Endodermal cell (in vitro differentiated cells): ENCODE measurements around the gene ZSCAN10. TPM values are rescaled to one million over a fixed set of nuclear protein-coding genes. Genes with fewer than 3 reads are reported as not detected.

Experiments
- DNase-seq: peaks from one replicate; pipeline ENCODE4 v3.0.0-alpha.2; 2017
- H3K27ac ChIP-seq: 2 replicates; pipeline ENCODE4 v1.5.1; 2013; ENCODE audit warnings: mild to moderate bottlenecking, low read depth, low read length, moderate library complexity
- H3K27me3 ChIP-seq: 2 replicates; pipeline ENCODE4 v1.6.1; 2013; ENCODE audit warnings: mild to moderate bottlenecking, low read length, moderate library complexity; ENCODE audit not compliant: insufficient read depth, control insufficient read depth, poor library complexity, severe bottlenecking
- H3K36me3 ChIP-seq: 2 replicates; pipeline ENCODE4 v1.7.0; 2013; ENCODE audit warnings: mild to moderate bottlenecking, low read length, moderate library complexity; ENCODE audit not compliant: control insufficient read depth, insufficient read depth
- H3K4me1 ChIP-seq: one replicate; pipeline ENCODE4 v1.7.0; 2013; ENCODE audit warnings: low read length; ENCODE audit not compliant: control insufficient read depth, insufficient read depth
- H3K4me3 ChIP-seq: 2 replicates; pipeline ENCODE4 v1.5.1; 2013; ENCODE audit warnings: mild to moderate bottlenecking, low read length, moderate library complexity
- H3K9ac ChIP-seq: 2 replicates; pipeline ENCODE4 v1.6.1; 2013; ENCODE audit warnings: mild to moderate bottlenecking, low read length, moderate library complexity; ENCODE audit not compliant: poor library complexity, severe bottlenecking; ENCODE audit errors: extremely low read depth
- H3K9me3 ChIP-seq: 2 replicates; pipeline ENCODE4 v1.6.1; 2013; ENCODE audit warnings: mild to moderate bottlenecking, low read length, moderate library complexity; ENCODE audit not compliant: control insufficient read depth
- H3K27ac Mint-ChIP-seq: 2 replicates; pipeline ENCODE4 v1.8.0; 2020; ENCODE audit warnings: mixed read lengths
- H3K27me3 Mint-ChIP-seq: 2 replicates; pipeline ENCODE4 v1.8.0; 2021; ENCODE audit warnings: mild to moderate bottlenecking, mixed read lengths; ENCODE audit not compliant: insufficient read depth
- H3K36me3 Mint-ChIP-seq: 2 replicates; pipeline ENCODE4 v1.8.0; 2020; ENCODE audit warnings: low read depth, mixed read lengths
- H3K4me1 Mint-ChIP-seq: 2 replicates; pipeline ENCODE4 v1.8.0; 2020; ENCODE audit warnings: mixed read lengths
- H3K4me3 Mint-ChIP-seq: 2 replicates; pipeline ENCODE4 v1.8.0; 2020; ENCODE audit warnings: mild to moderate bottlenecking, moderate library complexity, mixed read lengths
- H3K9me3 Mint-ChIP-seq: 2 replicates; pipeline ENCODE4 v1.8.0; 2020; ENCODE audit warnings: mild to moderate bottlenecking, mixed read lengths
- WGBS, 2 experiments: methylation state at CpG; one replicate each; pipeline versions ENCODE4 v1.1.5 to v1.1.7; 2013; ENCODE audit warnings: missing lambda C conversion rate in 2 of 2, mixed read lengths in 1 of 2; ENCODE audit not compliant: insufficient coverage in 1 of 2, insufficient read length in 1 of 2; 5-methylcytosine and 5-hydroxymethylcytosine counted together
- total RNA-seq, 2 donors: library from RNA; stranded (reverse); fragmentation: NEBNext Ultra II Directional in 1 of 2; extraction: Animal tissue kit (Norgen Biotek cat#: 25700) in 1 of 2; gene quantifications; 2 replicates in 1 of 2; 3 replicates in 1 of 2; pipeline ENCODE4 v1.2.1, GENCODE V29; 2021
- TF ChIP-seq, protein P1 (sequence below): fragments of 200-600 bp; sonication (generic); conservative IDR thresholded peaks from 2 replicates; pipeline ENCODE4 v1.5.0; 2021; ENCODE audit warnings: antibody characterized with exemption, mild to moderate bottlenecking

ZSCAN10 gene
- total RNA-seq, 2 donors from 2014 or later: 36.6 to 70.0 TPM

DNA sequence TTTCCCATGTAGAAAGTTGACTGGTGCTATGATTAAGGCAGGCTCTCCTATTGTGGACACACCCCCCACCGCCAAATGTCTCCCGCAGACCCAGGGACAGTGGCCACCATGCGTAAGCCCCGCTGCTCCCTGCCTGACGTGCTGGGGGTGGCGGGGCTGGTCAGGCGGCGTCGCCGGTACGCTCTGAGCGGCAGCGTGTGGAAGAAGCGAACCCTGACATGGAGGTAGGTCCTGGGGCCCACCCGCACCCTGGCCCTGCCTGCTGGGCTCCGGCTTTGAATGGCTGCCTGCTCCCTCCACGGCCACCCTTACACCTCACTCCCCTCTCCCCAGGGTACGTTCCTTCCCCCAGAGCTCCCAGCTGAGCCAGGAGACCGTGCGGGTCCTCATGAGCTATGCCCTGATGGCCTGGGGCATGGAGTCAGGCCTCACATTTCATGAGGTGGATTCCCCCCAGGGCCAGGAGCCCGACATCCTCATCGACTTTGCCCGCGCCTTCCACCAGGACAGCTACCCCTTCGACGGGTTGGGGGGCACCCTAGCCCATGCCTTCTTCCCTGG, 49.1 kb downstream of the ZSCAN10 start:
- Histone ChIP-seq H3K4me1 (no peaks in the 10 kb centered on the region), H3K9ac (no peak overlapping the region), H3K36me3 (no peaks in the 10 kb centered on the region), H3K9me3 (no peaks in the 10 kb centered on the region), H3K27me3 (peaks cover 34% of the 10 kb centered on the region), H3K27ac (no peak overlapping the region), H3K4me3 (no peak overlapping the region)
- DNase-seq: no peak
- peaks cover 3% of the 10 kb centered on the region for H3K4me1 Mint-ChIP-seq
- TF ChIP-seq, protein P1, sequence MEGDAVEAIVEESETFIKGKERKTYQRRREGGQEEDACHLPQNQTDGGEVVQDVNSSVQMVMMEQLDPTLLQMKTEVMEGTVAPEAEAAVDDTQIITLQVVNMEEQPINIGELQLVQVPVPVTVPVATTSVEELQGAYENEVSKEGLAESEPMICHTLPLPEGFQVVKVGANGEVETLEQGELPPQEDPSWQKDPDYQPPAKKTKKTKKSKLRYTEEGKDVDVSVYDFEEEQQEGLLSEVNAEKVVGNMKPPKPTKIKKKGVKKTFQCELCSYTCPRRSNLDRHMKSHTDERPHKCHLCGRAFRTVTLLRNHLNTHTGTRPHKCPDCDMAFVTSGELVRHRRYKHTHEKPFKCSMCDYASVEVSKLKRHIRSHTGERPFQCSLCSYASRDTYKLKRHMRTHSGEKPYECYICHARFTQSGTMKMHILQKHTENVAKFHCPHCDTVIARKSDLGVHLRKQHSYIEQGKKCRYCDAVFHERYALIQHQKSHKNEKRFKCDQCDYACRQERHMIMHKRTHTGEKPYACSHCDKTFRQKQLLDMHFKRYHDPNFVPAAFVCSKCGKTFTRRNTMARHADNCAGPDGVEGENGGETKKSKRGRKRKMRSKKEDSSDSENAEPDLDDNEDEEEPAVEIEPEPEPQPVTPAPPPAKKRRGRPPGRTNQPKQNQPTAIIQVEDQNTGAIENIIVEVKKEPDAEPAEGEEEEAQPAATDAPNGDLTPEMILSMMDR: no peak
- no peaks in the 10 kb centered on the region for H3K9me3 Mint-ChIP-seq
- H3K36me3 Mint-ChIP-seq: peaks cover 13% of the 10 kb centered on the region
- peaks cover 63% of the 10 kb centered on the region for H3K27me3 Mint-ChIP-seq
- no peak overlapping the region for H3K27ac Mint-ChIP-seq
- no peak overlapping the region for H3K4me3 Mint-ChIP-seq
- WGBS, 2 experiments: 95 to 99% methylated on average over 14 to 26 of the region's 26 CpGs

DNA sequence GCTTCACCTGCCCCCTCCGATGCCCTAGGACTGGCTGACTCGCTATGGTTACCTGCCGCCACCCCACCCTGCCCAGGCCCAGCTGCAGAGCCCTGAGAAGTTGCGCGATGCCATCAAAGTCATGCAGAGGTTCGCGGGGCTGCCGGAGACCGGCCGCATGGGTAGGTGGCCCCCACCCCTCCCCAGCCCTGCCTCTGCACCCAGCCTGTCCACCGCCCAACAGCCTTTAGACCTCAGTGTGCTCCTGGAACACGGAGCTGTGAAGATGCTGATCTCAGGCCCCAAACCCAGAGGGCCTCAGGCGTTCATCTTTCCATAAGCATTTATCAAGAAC, 51.7 kb downstream of the ZSCAN10 start:
- no peak overlapping the region for H3K27ac Mint-ChIP-seq
- Histone ChIP-seq H3K27ac (no peak overlapping the region), H3K4me3 (no peak overlapping the region), H3K4me1 (no peaks in the 10 kb centered on the region), H3K9me3 (no peaks in the 10 kb centered on the region), H3K9ac (no peak overlapping the region), H3K36me3 (no peaks in the 10 kb centered on the region), H3K27me3 (peaks cover 59% of the 10 kb centered on the region)
- no peaks in the 10 kb centered on the region for H3K9me3 Mint-ChIP-seq
- peaks cover 3% of the 10 kb centered on the region for H3K36me3 Mint-ChIP-seq
- 36 to 54% methylated on average over 2 to 13 of the region's 13 CpGs for WGBS, 2 experiments
- H3K27me3 Mint-ChIP-seq: peaks cover 69% of the 10 kb centered on the region
- peak; percentile 76 for DNase-seq
- peak overlapping the region; percentile 63 for H3K4me3 Mint-ChIP-seq
- TF ChIP-seq, protein P1: no peak
- peaks cover 4% of the 10 kb centered on the region for H3K4me1 Mint-ChIP-seq

DNA sequence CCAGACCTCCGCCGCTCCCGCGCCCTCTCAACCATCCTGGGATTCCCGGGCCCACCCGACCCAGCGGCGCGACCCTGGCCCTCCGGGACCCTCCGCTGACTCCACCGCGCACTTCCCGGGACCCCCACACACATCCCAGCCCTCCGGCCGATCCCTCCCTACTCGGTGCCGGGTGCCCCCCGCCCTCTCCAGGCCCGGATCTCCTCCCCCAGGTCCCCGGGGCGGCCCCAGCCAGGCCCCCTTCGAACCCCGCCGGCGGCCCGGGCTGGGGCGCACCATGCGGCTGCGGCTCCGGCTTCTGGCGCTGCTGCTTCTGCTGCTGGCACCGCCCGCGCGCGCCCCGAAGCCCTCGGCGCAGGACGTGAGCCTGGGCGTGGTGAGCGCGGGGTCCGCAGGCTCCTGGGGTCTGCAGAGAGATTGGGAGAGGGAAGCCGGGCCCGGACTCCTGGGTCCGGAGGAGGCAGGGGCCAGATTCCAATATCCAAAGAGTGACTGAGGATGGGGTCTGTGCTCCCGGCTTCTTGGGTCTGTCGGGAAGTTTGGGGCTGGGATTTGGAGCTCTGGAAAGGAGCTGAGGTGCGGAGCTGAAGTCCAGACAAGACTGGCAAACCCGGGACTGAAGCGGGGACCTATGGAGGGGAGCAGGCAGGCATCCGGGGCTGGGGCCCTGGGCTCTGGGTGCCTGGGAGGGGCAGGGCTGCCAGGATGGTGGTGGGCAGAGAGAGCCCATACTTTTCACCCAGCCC, 52.3 kb downstream of the ZSCAN10 start:
- WGBS, 2 experiments: 4% methylated on average over 19 to 54 of the region's 54 CpGs
- peak overlapping the region; percentile 63 for H3K4me3 Mint-ChIP-seq
- H3K9me3 ChIP-seq: no peaks in the 10 kb centered on the region
- TF ChIP-seq, protein P1: no peak
- no peaks in the 10 kb centered on the region for H3K9me3 Mint-ChIP-seq
- no peaks in the 10 kb centered on the region for H3K4me1 ChIP-seq
- no peak overlapping the region for H3K4me3 ChIP-seq
- DNase-seq: peak; percentile 81
- H3K27ac Mint-ChIP-seq: no peak overlapping the region
- H3K27me3 ChIP-seq: peaks cover 59% of the 10 kb centered on the region
- no peaks in the 10 kb centered on the region for H3K36me3 Mint-ChIP-seq
- H3K27ac ChIP-seq: no peak overlapping the region
- peaks cover 67% of the 10 kb centered on the region for H3K27me3 Mint-ChIP-seq
- no peak overlapping the region for H3K9ac ChIP-seq
- no peaks in the 10 kb centered on the region for H3K36me3 ChIP-seq
- peaks cover 4% of the 10 kb centered on the region for H3K4me1 Mint-ChIP-seq
